ENCODE data around the gene SGK1.
"Not testable (repeated sequence)": the region's sequence is repeated elsewhere in the genome, so short reads cannot be mapped to it uniquely, and the experiment has no call there.

SGK1 gene

GRCh38 chr6:134217798-134218140 lies 100.1 kb downstream of the SGK1 start:
- Histone ChIP-seq H3K4ac (ENCODE audit: low read depth, low read length) (no peak overlapping the region), H3K23ac (ENCODE audit: low read length) (no peak overlapping the region), H3K9ac (ENCODE audit: low read length) (no peak overlapping the region), H3K4me1 (ENCODE audit: control insufficient read depth in 1 of 2, insufficient read depth in 2 of 2, low read length in 2 of 2) (peaks cover 0 to 4% of the 10 kb centered on the region in 2 experiments), H3K79me2 (ENCODE audit: control insufficient read depth, insufficient read depth, low read length, poor library complexity) (no peaks in the 10 kb centered on the region), H4K12ac (ENCODE audit: low read depth, low read length) (no peak overlapping the region), H3K27ac (ENCODE audit: low read depth, low read length) (no peak overlapping the region), H4K91ac (ENCODE audit: low read depth, low read length) (no peak overlapping the region), H3K79me1 (ENCODE audit: low read length) (no peaks in the 10 kb centered on the region), H2AK5ac (ENCODE audit: low read length) (no peak overlapping the region), H2AFZ (ENCODE audit: insufficient read depth, low read length, poor library complexity) (no peak overlapping the region), H3K27me3 (ENCODE audit: insufficient read depth, low read length) (no peaks in the 10 kb centered on the region), H2BK5ac (ENCODE audit: low read depth, low read length, poor library complexity) (no peak overlapping the region), H3K14ac (ENCODE audit: low read length) (no peak overlapping the region), H3K9me3 (ENCODE audit: insufficient read depth, low read depth, low read length) (peaks cover 3% of the 10 kb centered on the region), H3K4me3 (ENCODE audit: low read depth, low read length) (no peak overlapping the region), H3K18ac (ENCODE audit: low read length) (no peak overlapping the region), H2BK12ac (ENCODE audit: low read length) (no peak overlapping the region), H3K4me2 (ENCODE audit: low read length) (no peak overlapping the region), H4K8ac (ENCODE audit: low read depth, low read length) (no peak overlapping the region), H2BK120ac (ENCODE audit: insufficient read depth, low read length, poor library complexity) (no peak overlapping the region), H3K36me3 (ENCODE audit: control insufficient read depth in 1 of 2, insufficient read depth in 2 of 2, low read length in 2 of 2) (no peaks in the 10 kb centered on the region)
- DNase-seq, result no peak

- no peak overlapping the region for H3K14ac ChIP-seq (ENCODE audit: low read length)
- H3K4ac ChIP-seq (ENCODE audit: low read depth, low read length), result no peak overlapping the region
- H3K27me3 ChIP-seq (ENCODE audit: insufficient read depth, low read length), result no peaks in the 10 kb centered on the region
- H3K79me1 ChIP-seq (ENCODE audit: low read length), result no peaks in the 10 kb centered on the region
- no peak overlapping the region for H4K8ac ChIP-seq (ENCODE audit: low read depth, low read length)
- peaks cover 0 to 4% of the 10 kb centered on the region in 2 experiments for H3K4me1 ChIP-seq (ENCODE audit: control insufficient read depth in 1 of 2, insufficient read depth in 2 of 2, low read length in 2 of 2)
- peak in 1 of 2 donors; percentile 34 for DNase-seq
- H3K18ac ChIP-seq (ENCODE audit: low read length), result no peak overlapping the region
- H3K79me2 ChIP-seq (ENCODE audit: control insufficient read depth, insufficient read depth, low read length, poor library complexity), result no peaks in the 10 kb centered on the region
- H2BK12ac ChIP-seq (ENCODE audit: low read length), result no peak overlapping the region
- H4K91ac ChIP-seq (ENCODE audit: low read depth, low read length), result no peak overlapping the region
- no CpG with 5 or more reads among the region's 8 CpGs for WGBS (ENCODE audit: extremely low coverage, insufficient coverage, insufficient read length)
- H3K4me2 ChIP-seq (ENCODE audit: low read length), result no peak overlapping the region
- no peak overlapping the region for H3K27ac ChIP-seq (ENCODE audit: low read depth, low read length)
- no peak overlapping the region for H3K4me3 ChIP-seq (ENCODE audit: low read depth, low read length)
- H2BK120ac ChIP-seq (ENCODE audit: insufficient read depth, low read length, poor library complexity), result no peak overlapping the region
- no peak overlapping the region for H2AK5ac ChIP-seq (ENCODE audit: low read length)
- H2AFZ ChIP-seq (ENCODE audit: insufficient read depth, low read length, poor library complexity), result no peak overlapping the region
- no peak overlapping the region for H2BK5ac ChIP-seq (ENCODE audit: low read depth, low read length, poor library complexity)
- no peaks in the 10 kb centered on the region for H3K36me3 ChIP-seq (ENCODE audit: control insufficient read depth in 1 of 2, insufficient read depth in 2 of 2, low read length in 2 of 2)
- no peak overlapping the region for H3K23ac ChIP-seq (ENCODE audit: low read length)
- no peak overlapping the region for H3K9ac ChIP-seq (ENCODE audit: low read length)
- peaks cover 3% of the 10 kb centered on the region for H3K9me3 ChIP-seq (ENCODE audit: insufficient read depth, low read depth, low read length)
- H4K12ac ChIP-seq (ENCODE audit: low read depth, low read length), result no peak overlapping the region
Measured at GRCh38 chr6:134217105-134217797, 100.7 kb downstream of the SGK1 start.

GRCh38 chr6:134216301-134217010 lies 101.5 kb downstream of the SGK1 start:
- no peak overlapping the region for H3K4ac ChIP-seq (ENCODE audit: low read depth, low read length)
- no peaks in the 10 kb centered on the region for H3K36me3 ChIP-seq (ENCODE audit: control insufficient read depth in 1 of 2, insufficient read depth in 2 of 2, low read length in 2 of 2)
- H4K12ac ChIP-seq (ENCODE audit: low read depth, low read length), result no peak overlapping the region
- H3K23ac ChIP-seq (ENCODE audit: low read length), result no peak overlapping the region
- H2BK5ac ChIP-seq (ENCODE audit: low read depth, low read length, poor library complexity), result no peak overlapping the region
- H2BK12ac ChIP-seq (ENCODE audit: low read length), result no peak overlapping the region
- H3K79me1 ChIP-seq (ENCODE audit: low read length), result no peaks in the 10 kb centered on the region
- no peak overlapping the region for H3K14ac ChIP-seq (ENCODE audit: low read length)
- no CpG with 5 or more reads among the region's 5 CpGs for WGBS (ENCODE audit: extremely low coverage, insufficient coverage, insufficient read length)
- H3K18ac ChIP-seq (ENCODE audit: low read length), result no peak overlapping the region
- H2AK5ac ChIP-seq (ENCODE audit: low read length), result no peak overlapping the region
- H3K79me2 ChIP-seq (ENCODE audit: control insufficient read depth, insufficient read depth, low read length, poor library complexity), result no peaks in the 10 kb centered on the region
- H3K9ac ChIP-seq (ENCODE audit: low read length), result no peak overlapping the region
- no peak overlapping the region for H4K91ac ChIP-seq (ENCODE audit: low read depth, low read length)
- H2AFZ ChIP-seq (ENCODE audit: insufficient read depth, low read length, poor library complexity), result no peak overlapping the region
- no peak overlapping the region for H4K8ac ChIP-seq (ENCODE audit: low read depth, low read length)
- H2BK120ac ChIP-seq (ENCODE audit: insufficient read depth, low read length, poor library complexity), result no peak overlapping the region
- H3K4me3 ChIP-seq (ENCODE audit: low read depth, low read length), result no peak overlapping the region
- DNase-seq, result no peak
- peaks cover 0 to 4% of the 10 kb centered on the region in 2 experiments for H3K4me1 ChIP-seq (ENCODE audit: control insufficient read depth in 1 of 2, insufficient read depth in 2 of 2, low read length in 2 of 2)
- no peak overlapping the region for H3K4me2 ChIP-seq (ENCODE audit: low read length)
- H3K27ac ChIP-seq (ENCODE audit: low read depth, low read length), result no peak overlapping the region
- H3K27me3 ChIP-seq (ENCODE audit: insufficient read depth, low read length), result no peaks in the 10 kb centered on the region
- peaks cover 3% of the 10 kb centered on the region for H3K9me3 ChIP-seq (ENCODE audit: insufficient read depth, low read depth, low read length)

GRCh38 chr6:134213410-134213809 lies 104.5 kb downstream of the SGK1 start:
- H3K9ac ChIP-seq (ENCODE audit: low read length), result not testable (repeated sequence)

More at GRCh38 chr6:134213410-134213809, 104.5 kb downstream of the SGK1 start:
- H3K14ac ChIP-seq (ENCODE audit: low read length); H2BK120ac ChIP-seq (ENCODE audit: insufficient read depth, low read length, poor library complexity); H3K9me3 ChIP-seq (ENCODE audit: insufficient read depth, low read depth, low read length); H2BK5ac ChIP-seq (ENCODE audit: low read depth, low read length, poor library complexity); H2AFZ ChIP-seq (ENCODE audit: insufficient read depth, low read length, poor library complexity); H3K4me2 ChIP-seq (ENCODE audit: low read length); DNase-seq; H3K79me1 ChIP-seq (ENCODE audit: low read length); H4K12ac ChIP-seq (ENCODE audit: low read depth, low read length); H3K4ac ChIP-seq (ENCODE audit: low read depth, low read length); H3K79me2 ChIP-seq (ENCODE audit: control insufficient read depth, insufficient read depth, low read length, poor library complexity); H2BK12ac ChIP-seq (ENCODE audit: low read length); H3K36me3 ChIP-seq (ENCODE audit: control insufficient read depth in 1 of 2, insufficient read depth in 2 of 2, low read length in 2 of 2); H3K18ac ChIP-seq (ENCODE audit: low read length); H3K4me1 ChIP-seq (ENCODE audit: control insufficient read depth in 1 of 2, insufficient read depth in 2 of 2, low read length in 2 of 2); H4K91ac ChIP-seq (ENCODE audit: low read depth, low read length); H3K23ac ChIP-seq (ENCODE audit: low read length); H3K4me3 ChIP-seq (ENCODE audit: low read depth, low read length); H3K27ac ChIP-seq (ENCODE audit: low read depth, low read length); H4K8ac ChIP-seq (ENCODE audit: low read depth, low read length); H3K27me3 ChIP-seq (ENCODE audit: insufficient read depth, low read length); H2AK5ac ChIP-seq (ENCODE audit: low read length): not testable (repeated sequence)
- no CpG with 5 or more reads among the region's 2 CpGs for WGBS (ENCODE audit: extremely low coverage, insufficient coverage, insufficient read length)
